ENCODE data around the gene ZNF213.

The ZNF213 gene

DNA sequence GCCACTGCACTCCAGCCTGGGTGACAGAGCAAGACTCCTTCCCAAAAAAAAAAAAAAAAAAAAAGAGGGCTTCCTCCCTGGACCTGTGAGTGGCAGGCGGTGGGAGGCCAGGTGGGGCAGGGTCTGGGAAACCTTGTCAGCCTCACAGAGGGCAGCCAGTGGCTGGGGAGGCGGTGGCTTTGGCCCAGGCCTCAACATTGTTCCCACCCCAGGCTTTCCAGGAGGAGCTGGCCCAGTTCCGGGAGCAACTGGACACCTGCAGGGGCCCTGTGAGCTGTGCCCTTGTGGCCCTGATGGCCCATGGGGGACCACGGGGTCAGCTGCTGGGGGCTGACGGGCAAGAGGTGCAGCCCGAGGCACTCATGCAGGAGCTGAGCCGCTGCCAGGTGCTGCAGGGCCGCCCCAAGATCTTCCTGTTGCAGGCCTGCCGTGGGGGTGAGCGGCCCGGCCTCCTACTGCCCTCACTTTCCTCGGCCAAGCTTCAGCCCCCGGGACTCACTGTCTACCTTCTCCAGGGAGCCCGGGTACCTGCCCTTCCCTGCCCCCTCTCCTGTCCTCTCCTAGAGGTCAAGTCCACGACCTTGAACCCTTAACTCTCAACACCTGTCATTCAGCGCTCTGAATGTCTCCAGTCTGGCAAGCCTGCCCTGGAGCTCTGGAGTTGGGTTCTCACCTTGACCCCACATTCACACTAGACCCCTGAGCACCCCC, 12.4 kb downstream of the ZNF213 start:
- no peaks in the 10 kb centered on the region for H3K9me3 Mint-ChIP-seq
- ATAC-seq: no peak

DNA sequence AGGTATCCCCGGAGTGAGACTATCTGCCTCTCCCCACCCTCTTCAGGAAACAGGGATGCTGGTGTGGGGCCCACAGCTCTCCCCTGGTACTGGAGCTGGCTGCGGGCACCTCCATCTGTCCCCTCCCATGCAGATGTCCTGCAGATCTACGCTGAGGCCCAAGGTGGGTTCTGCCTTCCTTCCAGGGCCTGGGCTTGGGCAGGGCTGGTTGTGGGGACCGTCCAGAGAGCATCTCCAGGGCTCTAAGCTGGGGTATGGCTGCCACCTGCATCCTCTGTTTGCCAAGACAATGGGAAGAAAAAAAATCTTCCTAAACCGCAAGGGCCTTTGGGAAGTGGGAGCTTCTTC, 12.9 kb downstream of the ZNF213 start:
- no peak for ATAC-seq
- Mint-ChIP-seq H3K27me3 (peaks cover 9% of the 10 kb centered on the region), H3K27ac (no peak overlapping the region), H3K4me1 (peaks cover 27% of the 10 kb centered on the region), H3K9me3 (peaks cover 4% of the 10 kb centered on the region), H3K4me3 (no peak overlapping the region), H3K36me3 (ENCODE audit: low read depth) (peaks cover 4% of the 10 kb centered on the region)
- DNase-seq: no peak

More for the DNA sequence above, 12.4 kb downstream of the ZNF213 start:
- H3K36me3 Mint-ChIP-seq (ENCODE audit: low read depth): peaks cover 5% of the 10 kb centered on the region
- H3K4me1 Mint-ChIP-seq: peaks cover 22% of the 10 kb centered on the region
- H3K4me3 Mint-ChIP-seq: no peak overlapping the region
- no peak overlapping the region for H3K27ac Mint-ChIP-seq
- DNase-seq: no peak
- peaks cover 5% of the 10 kb centered on the region for H3K27me3 Mint-ChIP-seq

DNA sequence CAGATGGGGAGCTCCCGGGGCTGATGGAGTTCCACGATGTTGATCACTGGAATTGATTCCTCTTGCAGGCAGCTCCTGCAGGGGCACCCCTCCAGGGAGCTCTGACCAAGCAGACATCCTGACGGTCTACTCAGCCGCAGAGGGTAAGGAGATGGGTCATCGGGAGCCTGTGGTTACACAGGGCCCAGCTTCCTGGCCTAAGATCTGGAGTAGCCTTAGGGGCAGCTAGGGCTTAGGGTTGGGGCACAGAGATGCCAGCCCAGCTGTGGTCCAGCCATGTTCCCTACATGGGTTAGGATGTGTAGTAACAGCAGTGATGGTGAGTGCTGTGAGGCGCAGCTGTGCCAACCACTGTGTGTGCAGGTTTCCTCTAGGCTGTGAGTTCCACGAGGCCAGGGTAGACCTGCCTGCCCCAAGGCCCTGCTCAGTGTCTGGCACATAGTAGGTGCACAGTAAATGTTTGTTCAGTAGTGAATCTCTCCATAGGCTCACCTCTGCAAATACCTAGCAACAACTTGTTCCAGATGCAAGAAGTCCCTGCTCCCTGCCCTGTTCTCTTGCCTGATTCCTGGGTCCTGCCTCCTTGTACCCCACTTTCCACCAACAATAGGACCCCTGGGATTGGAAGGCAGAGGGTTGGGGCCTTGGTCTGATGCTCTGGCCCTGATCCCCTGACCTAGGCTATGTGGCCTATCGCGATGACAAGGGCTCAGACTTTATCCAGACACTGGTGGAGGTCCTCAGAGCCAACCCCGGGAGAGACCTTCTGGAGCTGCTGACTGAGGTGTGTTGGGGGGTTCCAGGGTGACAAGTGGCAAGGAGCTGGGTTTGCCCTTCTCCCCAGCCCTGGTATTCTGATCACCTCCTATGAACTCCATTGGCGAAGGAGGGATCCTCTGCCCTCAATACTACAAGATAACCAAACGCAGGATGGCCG, 13.7 kb downstream of the ZNF213 start:
- DNase-seq (no peak), ATAC-seq (no peak)
- Mint-ChIP-seq H3K4me3 (peak overlapping the region; percentile 86), H3K27ac (no peak overlapping the region), H3K4me1 (peaks cover 29% of the 10 kb centered on the region), H3K27me3 (peaks cover 9% of the 10 kb centered on the region), H3K36me3 (ENCODE audit: low read depth) (peaks cover 4% of the 10 kb centered on the region), H3K9me3 (peaks cover 4% of the 10 kb centered on the region)

DNA sequence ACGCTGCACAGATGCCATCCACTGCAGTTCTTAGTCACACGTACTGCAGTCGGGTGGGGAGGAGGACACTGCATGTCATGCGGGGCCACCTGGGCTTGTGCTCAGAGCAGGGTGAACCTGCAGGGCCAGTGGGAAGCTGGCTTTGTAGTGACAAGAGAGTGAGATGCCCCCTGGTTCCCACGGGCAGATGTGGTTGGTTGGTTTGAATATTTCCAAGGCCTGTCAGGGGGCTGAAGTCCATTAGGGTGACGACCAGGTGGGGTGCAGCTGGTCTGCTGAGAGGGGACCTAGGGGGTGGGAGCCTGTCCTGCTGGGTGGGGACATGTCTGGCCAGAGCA, 14.3 kb downstream of the ZNF213 start:
- Mint-ChIP-seq H3K27ac (no peak overlapping the region), H3K9me3 (peaks cover 4% of the 10 kb centered on the region), H3K4me3 (peak overlapping the region; percentile 86), H3K4me1 (peaks cover 29% of the 10 kb centered on the region), H3K27me3 (peaks cover 9% of the 10 kb centered on the region), H3K36me3 (ENCODE audit: low read depth) (peaks cover 5% of the 10 kb centered on the region)
- DNase-seq: no peak
- no peak for ATAC-seq

DNA sequence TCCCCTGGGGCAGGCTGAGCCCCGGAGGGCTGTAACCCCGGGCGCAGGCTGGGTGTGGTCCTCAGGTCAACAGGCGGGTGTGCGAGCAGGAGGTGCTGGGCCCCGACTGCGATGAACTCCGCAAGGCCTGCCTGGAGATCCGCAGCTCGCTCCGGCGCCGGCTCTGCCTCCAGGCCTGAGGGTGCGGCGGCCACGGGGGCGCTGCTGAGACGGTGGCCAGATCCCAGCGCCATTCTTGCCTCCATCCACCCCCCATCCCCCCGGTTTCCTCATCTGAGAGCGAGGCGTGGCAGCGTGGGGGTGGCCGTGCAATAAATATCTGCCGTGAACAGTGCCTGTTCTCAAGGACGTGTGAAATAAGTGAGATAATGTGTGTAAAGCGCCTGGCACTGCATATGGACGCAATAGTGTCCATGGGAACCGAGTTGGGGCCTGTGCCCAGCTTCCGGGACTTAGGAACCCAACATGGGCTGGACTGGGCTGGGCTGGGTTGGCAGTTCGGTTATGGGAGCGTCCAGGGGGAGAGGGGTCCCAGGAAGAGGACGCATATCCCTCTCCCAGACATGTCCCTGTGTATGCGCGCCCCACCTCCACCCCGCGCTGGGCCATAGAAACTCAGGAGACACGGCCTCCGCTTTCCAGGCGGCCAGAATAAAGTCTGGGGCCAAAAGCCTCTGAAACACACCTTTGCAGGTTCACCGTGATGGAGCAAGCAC, 15.0 kb downstream of the ZNF213 start:
- peaks cover 4% of the 10 kb centered on the region for H3K9me3 Mint-ChIP-seq
- H3K27me3 Mint-ChIP-seq: peaks cover 9% of the 10 kb centered on the region
- peak; percentile 74 for DNase-seq
- H3K27ac Mint-ChIP-seq: peak overlapping the region; percentile 83
- no peak for ATAC-seq
- H3K36me3 Mint-ChIP-seq (ENCODE audit: low read depth): peaks cover 6% of the 10 kb centered on the region
- peak overlapping the region; percentile 86 for H3K4me3 Mint-ChIP-seq
- H3K4me1 Mint-ChIP-seq: peaks cover 29% of the 10 kb centered on the region

DNA sequence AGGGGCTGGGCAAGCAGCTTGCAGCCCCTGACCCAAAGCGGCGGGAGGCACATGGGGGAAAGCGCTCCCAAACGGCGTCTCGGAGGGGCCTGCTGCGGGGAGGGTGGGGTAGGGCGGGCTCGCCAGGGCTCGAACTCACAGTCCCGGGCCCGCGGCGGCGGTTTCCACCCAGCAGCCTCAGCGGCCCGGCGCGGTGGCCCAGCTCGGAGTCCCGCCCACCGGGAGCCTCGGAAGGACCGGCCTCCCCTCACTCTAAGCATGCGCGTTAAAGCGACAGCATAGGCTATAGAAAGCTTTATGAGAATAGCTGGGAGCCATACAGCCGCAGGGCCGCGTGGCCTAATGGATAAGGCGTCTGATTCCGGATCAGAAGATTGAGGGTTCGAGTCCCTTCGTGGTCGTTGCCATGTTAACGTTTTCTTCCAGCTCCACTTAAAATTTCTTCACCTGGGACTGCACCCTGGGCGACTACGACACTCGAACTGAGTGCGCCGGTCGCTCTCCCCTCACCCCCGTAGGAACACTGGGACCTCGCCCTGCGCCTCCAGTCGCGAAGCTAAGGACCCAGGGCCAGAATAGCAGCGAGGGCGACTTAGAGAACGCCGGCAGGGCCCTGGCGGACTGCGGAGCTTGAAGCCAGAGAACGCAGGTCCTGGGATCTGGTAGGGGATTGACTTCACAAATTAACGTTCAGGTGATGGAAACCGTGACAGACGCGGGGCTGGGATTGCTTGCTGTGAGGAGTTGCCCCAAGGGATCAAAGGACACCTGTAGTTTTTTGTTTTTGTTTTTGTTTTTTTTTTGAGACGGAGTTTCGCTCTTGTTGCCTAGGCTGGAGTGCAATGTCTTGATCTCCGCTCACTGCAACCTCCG, 15.8 kb downstream of the ZNF213 start:
- Mint-ChIP-seq H3K9me3 (peaks cover 4% of the 10 kb centered on the region), H3K4me3 (peak overlapping the region; percentile 86), H3K27me3 (peaks cover 9% of the 10 kb centered on the region), H3K27ac (peak overlapping the region; percentile 94), H3K36me3 (ENCODE audit: low read depth) (peaks cover 6% of the 10 kb centered on the region), H3K4me1 (peaks cover 29% of the 10 kb centered on the region)
- DNase-seq (peak; percentile 97), ATAC-seq (peak; percentile 87)

DNA sequence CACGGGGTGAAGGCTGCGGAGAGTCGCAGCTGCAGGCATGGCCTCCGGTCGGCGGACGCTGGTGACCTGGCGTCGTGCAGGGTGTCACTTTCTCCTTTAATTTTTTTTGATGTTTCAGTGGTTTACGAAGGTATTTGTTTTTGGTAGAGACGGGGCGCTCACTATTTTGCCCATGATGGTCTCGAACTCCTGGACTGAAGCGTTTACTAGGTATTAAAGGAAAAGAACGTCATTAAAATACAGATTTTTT, 17.1 kb downstream of the ZNF213 start:
- H3K27ac Mint-ChIP-seq: peak overlapping the region; percentile 98
- peak overlapping the region; percentile 80 for H3K4me3 Mint-ChIP-seq
- peaks cover 4% of the 10 kb centered on the region for H3K9me3 Mint-ChIP-seq
- peaks cover 6% of the 10 kb centered on the region for H3K36me3 Mint-ChIP-seq (ENCODE audit: low read depth)
- peak; percentile 40 for DNase-seq
- peaks cover 10% of the 10 kb centered on the region for H3K27me3 Mint-ChIP-seq
- ATAC-seq: no peak
- peaks cover 29% of the 10 kb centered on the region for H3K4me1 Mint-ChIP-seq

DNA sequence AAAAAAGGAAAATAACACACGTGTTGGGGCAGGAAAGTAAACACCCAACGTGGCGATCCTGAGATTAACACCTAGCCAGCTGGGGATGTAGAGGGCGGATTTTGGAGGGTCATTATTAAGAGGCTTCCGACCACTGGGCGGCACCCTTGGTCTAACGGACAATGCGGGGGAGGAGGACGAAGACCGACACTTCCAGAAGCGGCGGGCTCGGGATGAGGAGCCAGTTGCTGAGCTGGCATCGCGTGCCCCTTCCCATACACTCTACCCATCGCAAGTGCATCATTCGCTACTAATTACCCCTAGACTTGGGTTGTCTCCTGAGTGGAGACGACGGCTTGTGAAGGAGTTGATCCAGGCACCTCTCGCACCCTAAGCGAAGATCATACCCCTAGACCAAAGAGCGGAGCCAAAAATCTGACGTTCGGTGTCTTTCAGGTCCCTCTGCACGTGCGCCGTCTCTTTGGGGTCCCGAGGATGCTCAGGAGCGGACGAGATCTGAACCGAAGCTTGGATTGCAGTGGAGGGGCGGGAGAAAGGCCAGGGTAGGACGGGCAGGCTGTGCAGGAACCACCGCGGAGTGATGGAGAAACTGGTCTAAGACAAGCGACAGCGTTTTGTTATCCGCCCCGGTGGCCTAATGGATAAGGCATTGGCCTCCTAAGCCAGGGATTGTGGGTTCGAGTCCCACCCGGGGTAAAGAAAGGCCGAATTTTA, 17.6 kb downstream of the ZNF213 start:
- peaks cover 6% of the 10 kb centered on the region for H3K36me3 Mint-ChIP-seq (ENCODE audit: low read depth)
- peaks cover 32% of the 10 kb centered on the region for H3K4me1 Mint-ChIP-seq
- peak overlapping the region; percentile 98 for H3K27ac Mint-ChIP-seq
- peaks cover 4% of the 10 kb centered on the region for H3K9me3 Mint-ChIP-seq
- DNase-seq (peak; percentile 94), ATAC-seq (peak; percentile 52)
- H3K4me3 Mint-ChIP-seq: peak overlapping the region; percentile 80
- peaks cover 11% of the 10 kb centered on the region for H3K27me3 Mint-ChIP-seq

DNA sequence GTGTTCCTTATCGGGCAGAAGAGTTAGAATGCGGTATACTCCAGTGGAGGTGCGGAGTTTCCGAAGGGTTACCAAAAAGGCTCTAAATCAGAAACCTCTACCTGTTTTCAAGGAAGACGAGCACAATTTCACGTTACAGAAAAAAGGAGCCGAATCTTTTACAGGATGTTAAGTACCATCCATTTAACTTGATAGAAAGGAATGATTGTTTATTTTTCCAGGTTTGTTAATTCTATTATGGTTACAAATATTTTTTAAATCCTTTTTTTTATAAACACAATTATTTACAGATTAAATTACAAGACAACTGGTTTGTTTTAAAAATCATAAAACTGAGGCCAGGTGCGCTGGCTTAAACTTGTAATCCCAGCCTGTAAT, 18.2 kb downstream of the ZNF213 start:
- no peak for DNase-seq
- peaks cover 6% of the 10 kb centered on the region for H3K36me3 Mint-ChIP-seq (ENCODE audit: low read depth)
- peak overlapping the region; percentile 80 for H3K4me3 Mint-ChIP-seq
- ATAC-seq: no peak
- H3K27me3 Mint-ChIP-seq: peaks cover 15% of the 10 kb centered on the region
- H3K9me3 Mint-ChIP-seq: peaks cover 4% of the 10 kb centered on the region
- H3K4me1 Mint-ChIP-seq: peaks cover 38% of the 10 kb centered on the region
- H3K27ac Mint-ChIP-seq: peak overlapping the region; percentile 98

DNA sequence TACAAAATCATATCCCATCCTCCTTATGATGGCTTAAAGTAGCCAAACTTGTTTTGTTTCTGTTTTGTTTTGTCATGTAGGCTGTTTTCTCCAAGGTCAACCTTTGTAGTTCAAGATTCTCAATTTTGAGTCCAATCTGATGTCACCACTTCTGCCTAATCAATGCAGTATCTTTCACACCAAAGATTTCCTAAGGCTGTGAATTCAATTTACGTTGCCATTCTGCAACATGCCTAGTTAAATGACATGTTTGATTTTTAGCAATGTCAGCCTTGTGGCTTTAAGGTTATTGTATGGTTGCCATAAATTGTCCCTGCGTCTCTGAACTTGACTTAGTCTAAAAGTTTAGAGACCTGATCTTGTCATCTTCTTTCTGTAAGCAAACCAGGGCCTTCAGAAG, 20.4 kb downstream of the ZNF213 start:
- Mint-ChIP-seq H3K36me3 (ENCODE audit: low read depth) (peaks cover 6% of the 10 kb centered on the region), H3K27me3 (peaks cover 18% of the 10 kb centered on the region), H3K27ac (no peak overlapping the region), H3K4me1 (peaks cover 43% of the 10 kb centered on the region), H3K4me3 (no peak overlapping the region), H3K9me3 (peaks cover 4% of the 10 kb centered on the region)
- DNase-seq (no peak), ATAC-seq (no peak)

DNA sequence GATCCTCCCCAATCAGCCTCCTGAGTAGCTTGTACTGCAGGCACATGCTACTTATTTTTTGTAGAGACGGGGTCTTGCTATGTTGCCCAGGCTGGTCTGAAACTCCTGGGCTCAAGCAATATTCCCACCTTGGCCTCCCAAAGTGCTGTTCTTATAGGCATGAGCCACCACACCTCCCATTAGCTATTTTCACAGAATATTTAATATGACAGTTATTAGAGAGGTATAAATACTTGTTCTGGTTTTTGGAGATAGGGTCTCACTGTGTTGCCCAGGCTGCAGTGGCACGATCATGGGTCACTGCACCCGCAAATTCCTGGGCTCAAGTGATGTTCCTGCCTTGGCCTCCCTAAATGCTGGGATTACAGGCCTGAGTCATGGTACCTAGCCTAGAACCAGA, 21.1 kb downstream of the ZNF213 start:
- no peak for DNase-seq
- Mint-ChIP-seq H3K36me3 (ENCODE audit: low read depth) (peaks cover 6% of the 10 kb centered on the region), H3K4me1 (peaks cover 38% of the 10 kb centered on the region), H3K27ac (no peak overlapping the region), H3K27me3 (peaks cover 13% of the 10 kb centered on the region), H3K9me3 (peaks cover 4% of the 10 kb centered on the region), H3K4me3 (no peak overlapping the region)
- ATAC-seq: no peak

DNA sequence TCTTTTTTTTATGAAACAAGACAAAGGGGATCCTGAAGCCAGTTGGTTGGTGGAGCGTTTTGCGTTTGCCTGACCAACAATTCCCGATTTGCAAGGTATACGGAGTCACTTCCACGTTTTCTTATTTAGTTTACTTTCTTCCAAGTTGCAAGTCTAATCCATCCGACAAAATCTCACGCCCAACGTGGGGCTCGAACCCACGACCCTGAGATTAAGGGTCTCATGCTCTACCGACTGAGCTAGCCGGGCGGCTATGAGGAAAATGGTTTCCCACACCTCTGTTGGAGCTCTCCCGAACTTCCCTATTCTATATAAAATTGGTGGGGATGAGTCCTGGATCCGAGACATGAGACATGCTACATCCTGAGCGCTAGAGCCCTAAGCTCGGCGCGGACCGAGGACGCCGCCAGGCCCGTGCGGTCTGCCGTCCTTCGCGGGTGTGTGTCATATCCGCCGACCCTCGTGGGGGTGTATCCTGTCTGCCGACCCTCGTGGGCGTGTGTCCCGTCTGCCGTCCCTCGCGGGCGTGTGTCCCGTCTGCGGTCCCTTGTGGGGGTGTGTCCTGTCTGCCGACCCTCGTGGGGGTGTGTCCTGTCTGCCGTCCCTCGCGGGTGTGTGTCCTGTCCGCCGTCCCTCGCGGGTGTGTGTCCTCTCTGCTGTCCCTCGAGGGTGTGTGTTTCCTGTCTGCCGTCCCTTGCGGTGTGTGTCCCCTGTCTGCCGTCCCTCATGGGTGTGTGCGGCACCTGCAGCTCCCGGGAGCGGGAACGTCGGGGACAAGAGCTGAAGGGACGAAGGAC, 22.6 kb downstream of the ZNF213 start:
- H3K27ac Mint-ChIP-seq: peak overlapping the region; percentile 86
- peak overlapping the region; percentile 80 for H3K4me3 Mint-ChIP-seq
- ATAC-seq (peak; percentile 47), DNase-seq (peak; percentile 74)
- peaks cover 4% of the 10 kb centered on the region for H3K9me3 Mint-ChIP-seq
- peaks cover 30% of the 10 kb centered on the region for H3K4me1 Mint-ChIP-seq
- H3K36me3 Mint-ChIP-seq (ENCODE audit: low read depth): peaks cover 6% of the 10 kb centered on the region
- peaks cover 13% of the 10 kb centered on the region for H3K27me3 Mint-ChIP-seq

DNA sequence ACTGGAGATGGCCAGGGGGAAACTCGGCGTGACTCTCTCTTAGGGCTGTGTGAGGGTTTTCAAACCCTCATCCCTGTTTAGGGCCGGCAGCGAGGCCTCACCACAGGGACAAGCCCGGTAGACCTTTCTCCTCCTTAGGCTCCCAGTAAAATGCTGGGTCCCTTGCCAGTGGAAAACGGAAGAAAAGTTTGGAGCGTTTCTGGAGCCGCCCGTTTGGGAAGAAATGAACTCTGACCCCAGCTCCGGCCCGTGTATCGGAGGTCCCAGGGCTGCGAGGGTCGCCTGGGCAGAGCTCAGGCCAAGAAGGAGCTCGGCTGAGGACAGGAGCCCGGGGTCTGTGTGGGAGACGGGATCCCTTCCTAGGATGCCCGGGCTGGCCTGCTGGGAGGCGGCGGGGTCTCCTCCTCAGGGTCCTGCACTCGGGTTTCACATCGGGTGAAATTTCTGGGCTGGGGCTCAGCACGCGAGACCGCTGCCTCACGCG, 23.2 kb downstream of the ZNF213 start:
- H3K36me3 Mint-ChIP-seq (ENCODE audit: low read depth): peaks cover 2% of the 10 kb centered on the region
- H3K27me3 Mint-ChIP-seq: peaks cover 9% of the 10 kb centered on the region
- peak overlapping the region; percentile 80 for H3K4me3 Mint-ChIP-seq
- H3K4me1 Mint-ChIP-seq: peaks cover 25% of the 10 kb centered on the region
- DNase-seq (no peak), ATAC-seq (no peak)
- H3K9me3 Mint-ChIP-seq: no peaks in the 10 kb centered on the region
- H3K27ac Mint-ChIP-seq: peak overlapping the region; percentile 86
